ENCODE measurements around the gene MGAT3.

- TF ChIP-seq USF1 (CRISPR knock-in tag; IDR thresholded peaks at IDR 0.05) = no peak
- no peak for TF ChIP-seq STAG1 (CRISPR knock-in tag; IDR thresholded peaks at IDR 0.05; ENCODE audit: borderline replicate concordance)
- TF ChIP-seq TEAD4 (IDR thresholded peaks at IDR 0.05; ENCODE audit: low read length) = peak; percentile 32; the same call in 1 of the 2 replicates
- no peak for TF ChIP-seq TEAD4 (CRISPR knock-in tag; IDR thresholded peaks at IDR 0.05; ENCODE audit: borderline replicate concordance)
- peak; percentile 64; the same call in 1 of the 2 replicates for TF ChIP-seq PKNOX1 (IDR thresholded peaks at IDR 0.05)
- TF ChIP-seq NFXL1 (CRISPR knock-in tag; IDR thresholded peaks at IDR 0.05) = no peak
- no peak for TF ChIP-seq MXI1 (IDR thresholded peaks at IDR 0.05; ENCODE audit: low read depth, low read length)
- no peak for TF ChIP-seq SP2 (IDR thresholded peaks at IDR 0.05; ENCODE audit: extremely low read depth, low read depth, low read length, poor library complexity, severe bottlenecking)
- TF ChIP-seq ZBTB33 (CRISPR knock-in tag; IDR thresholded peaks at IDR 0.05) = no peak
- TF ChIP-seq BACH1 (tag; IDR thresholded peaks at IDR 0.05) = no peak
These were observed 17.6 kb upstream of the MGAT3 start for GRCh38 chr22:39439170-39439569.
